Peyer's patch (tissue), 4 donors: ENCODE results near the gene CELSR2. TPM values are rescaled to one million over a fixed set of nuclear protein-coding genes. Genes with fewer than 3 reads are reported as not detected.

ENCODE experiments used
- DNase-seq, 3 donors: peaks; one replicate each; pipeline ENCODE4 v3.0.0-alpha.2; 2017 to 2019
- H3K27ac ChIP-seq, 4 donors: fragments of 200-600 bp; sonication (generic); one replicate each; pipeline ENCODE4 v1.5.1; 2016 to 2019
- H3K27me3 ChIP-seq, 2 donors: fragments of 200-600 bp; sonication (generic); one replicate each; pipeline ENCODE4 v1.5.1; 2019
- H3K36me3 ChIP-seq, 3 donors: fragments of 200-600 bp; sonication (generic); one replicate each; pipeline ENCODE4 v1.5.1; 2016 to 2019
- H3K4me1 ChIP-seq, 4 donors: fragments of 200-600 bp; sonication (generic); one replicate each; pipeline ENCODE4 v1.5.1; 2016 to 2019
- H3K4me3 ChIP-seq, 4 donors: fragments of 200-600 bp; sonication (generic); 1 replicate in 3 of 4; 2 replicates in 1 of 4; pipeline ENCODE4 v1.5.1; 2016 to 2019; ENCODE audit warnings: mild to moderate bottlenecking in 1 of 4
- H3K9me3 ChIP-seq, 4 donors: fragments of 200-600 bp; sonication (generic); one replicate each; pipeline ENCODE4 v1.5.1; 2016 to 2019; ENCODE audit warnings: mild to moderate bottlenecking in 1 of 4
- CTCF ChIP-seq, 6 experiments: fragments of 450-650 bp in 4 of 6; fragments of 200-600 bp in 2 of 6; sonication (generic) in 1 of 6; IDR thresholded peaks; one replicate each; pipeline ENCODE4 v1.5.1; 2017 to 2019; ENCODE audit warnings: antibody characterized with exemption in 6 of 6, mild to moderate bottlenecking in 3 of 6, moderate library complexity in 1 of 6
- POLR2A ChIP-seq, 2 donors: fragments of 450-650 bp; IDR thresholded peaks; one replicate each; pipeline ENCODE4 v1.5.1; 2017; ENCODE audit warnings: antibody characterized with exemption in 2 of 2, mild to moderate bottlenecking in 2 of 2, moderate library complexity in 2 of 2
- total RNA-seq, 4 donors: library from RNA; depleted of rRNA; stranded (reverse); fragments of >200 nt; gene quantifications; one replicate each; pipeline ENCODE4 v1.1.0, GENCODE V29; 2016

The CELSR2 gene
- total RNA-seq, 4 donors from 2014 or later = 2.6 to 6.4 (median 4.6) TPM

- DNase-seq = no peak
- no peak for TF ChIP-seq POLR2A (IDR thresholded peaks at IDR 0.05)
- TF ChIP-seq CTCF (IDR thresholded peaks at IDR 0.05) = no peak
- Histone ChIP-seq H3K9me3 (no peaks in the 10 kb centered on the region), H3K27me3 (no peaks in the 10 kb centered on the region), H3K4me1 (no peaks in the 10 kb centered on the region), H3K4me3 (no peak overlapping the region), H3K27ac (no peak overlapping the region), H3K36me3 (peaks cover 0 to 95% (median 3%) of the 10 kb centered on the region in 3 donors)
Observed at GRCh38 chr1:109319114-109319513, 69.8 kb downstream of the CELSR2 start.

GRCh38 chr1:109322974-109323373 is 73.6 kb downstream of the CELSR2 start:
- H3K4me1 ChIP-seq = no peaks in the 10 kb centered on the region
- H3K36me3 ChIP-seq = peaks cover 0 to 96% (median 3%) of the 10 kb centered on the region in 3 donors
- H3K27ac ChIP-seq = no peak overlapping the region
- no peaks in the 10 kb centered on the region for H3K9me3 ChIP-seq
- TF ChIP-seq CTCF (IDR thresholded peaks at IDR 0.05) (no peak), POLR2A (IDR thresholded peaks at IDR 0.05) (no peak)
- H3K4me3 ChIP-seq = no peak overlapping the region
- DNase-seq = no peak
- no peaks in the 10 kb centered on the region for H3K27me3 ChIP-seq

Other genes starting within 250 kb of the CELSR2 start
- 10 to 100 TPM in 1 of 4 donors, 1 to 10 TPM in 3; 2.9 to 16.5 (median 7.7) TPM for gene WDR47, start 207.4 kb upstream of the CELSR2 start, total RNA-seq
- gene TAF13, start 173.5 kb upstream of the CELSR2 start, total RNA-seq = 10 to 100 TPM; 21.2 to 39.6 (median 22.8) TPM
- gene TMEM167B, start 158.8 kb upstream of the CELSR2 start, total RNA-seq = 10 to 100 TPM; 11.3 to 17.3 (median 13.7) TPM
- gene ELAPOR1, start 135.4 kb upstream of the CELSR2 start, total RNA-seq = 100 to 1,000 TPM in 2 of 4 donors, 10 to 100 TPM in 2; 57.8 to 138 (median 98.0) TPM
- gene SARS1, start 35.6 kb upstream of the CELSR2 start, total RNA-seq = 100 to 1,000 TPM in 2 of 4 donors, 10 to 100 TPM in 2; 83.2 to 158 (median 102) TPM
- gene PSRC1, start 33.6 kb downstream of the CELSR2 start, total RNA-seq = 1 to 10 TPM; 3.5 to 8.3 (median 4.5) TPM
- gene MYBPHL, start 57.5 kb downstream of the CELSR2 start, total RNA-seq = not detected
- 100 to 1,000 TPM in 2 of 4 donors, 10 to 100 TPM in 2; 24.8 to 124 (median 96.0) TPM for gene SORT1, start 148.4 kb downstream of the CELSR2 start, total RNA-seq
- 10 to 100 TPM; 29.7 to 69.3 (median 50.4) TPM for gene PSMA5, start 176.9 kb downstream of the CELSR2 start, total RNA-seq
- gene SYPL2, start 217.0 kb downstream of the CELSR2 start, total RNA-seq = under 1 TPM in 1 of 4 donors, not detected in 3; 0.67 TPM
- 10 to 100 TPM in 1 of 4 donors, 1 to 10 TPM in 3; 2.3 to 12.7 (median 7.3) TPM for gene ATXN7L2, start 234.4 kb downstream of the CELSR2 start, total RNA-seq
- gene CYB561D1, start 244.6 kb downstream of the CELSR2 start, total RNA-seq = 10 to 100 TPM in 3 of 4 donors, 1 to 10 TPM in 1; 1.7 to 24.0 (median 20.9) TPM